Upper lobe of left lung (tissue), 4 donors: Measurements from ENCODE around the gene SLC16A1.

Experiments
- EP300 ChIP-seq, 4 donors: sonication (generic); formaldehyde crosslinking; IDR thresholded peaks; one replicate each; pipeline ENCODE4 v1.5.1; 2017; ENCODE audit warnings: antibody characterized with exemption in 4 of 4, control low read depth in 2 of 4
- TF ChIP-seq, protein P1 (sequence below), 6 experiments: fragments of 450-650 bp in 4 of 6; fragments of 200-600 bp in 2 of 6; sonication (generic) in 2 of 6; IDR thresholded peaks; one replicate each; pipeline ENCODE4 v1.5.1; 2016 to 2019; ENCODE audit warnings: antibody characterized with exemption in 6 of 6

DNA sequence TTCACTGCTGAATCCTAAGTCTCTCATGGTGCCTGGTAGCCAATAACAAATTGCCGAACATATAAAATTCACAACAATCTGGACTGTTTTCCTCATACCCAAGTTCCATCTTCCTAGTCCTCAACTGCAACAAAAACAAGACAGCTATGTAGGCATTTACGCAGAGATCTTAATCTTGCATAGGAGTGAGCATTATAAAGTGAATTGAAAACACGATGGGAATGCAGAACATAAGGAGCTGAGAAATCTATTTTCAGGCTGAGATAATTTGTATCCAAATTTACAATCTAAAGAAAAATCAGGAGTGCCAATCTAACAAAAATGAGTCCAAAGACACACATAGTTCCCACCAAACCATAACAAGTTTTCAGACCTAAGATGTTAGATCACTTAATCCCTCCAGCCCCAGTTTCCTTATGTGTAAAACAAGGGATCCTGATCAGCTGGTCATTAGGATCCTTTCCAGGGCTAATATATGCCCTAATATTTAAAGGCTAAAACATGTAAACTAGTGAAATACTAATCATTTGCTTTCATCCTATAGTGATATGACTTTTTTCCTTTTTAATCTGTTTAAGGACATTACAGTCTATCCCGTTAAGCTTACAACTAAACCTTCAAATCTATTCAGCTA, 1.9 kb downstream of the SLC16A1 start:
- TF ChIP-seq, protein P1, sequence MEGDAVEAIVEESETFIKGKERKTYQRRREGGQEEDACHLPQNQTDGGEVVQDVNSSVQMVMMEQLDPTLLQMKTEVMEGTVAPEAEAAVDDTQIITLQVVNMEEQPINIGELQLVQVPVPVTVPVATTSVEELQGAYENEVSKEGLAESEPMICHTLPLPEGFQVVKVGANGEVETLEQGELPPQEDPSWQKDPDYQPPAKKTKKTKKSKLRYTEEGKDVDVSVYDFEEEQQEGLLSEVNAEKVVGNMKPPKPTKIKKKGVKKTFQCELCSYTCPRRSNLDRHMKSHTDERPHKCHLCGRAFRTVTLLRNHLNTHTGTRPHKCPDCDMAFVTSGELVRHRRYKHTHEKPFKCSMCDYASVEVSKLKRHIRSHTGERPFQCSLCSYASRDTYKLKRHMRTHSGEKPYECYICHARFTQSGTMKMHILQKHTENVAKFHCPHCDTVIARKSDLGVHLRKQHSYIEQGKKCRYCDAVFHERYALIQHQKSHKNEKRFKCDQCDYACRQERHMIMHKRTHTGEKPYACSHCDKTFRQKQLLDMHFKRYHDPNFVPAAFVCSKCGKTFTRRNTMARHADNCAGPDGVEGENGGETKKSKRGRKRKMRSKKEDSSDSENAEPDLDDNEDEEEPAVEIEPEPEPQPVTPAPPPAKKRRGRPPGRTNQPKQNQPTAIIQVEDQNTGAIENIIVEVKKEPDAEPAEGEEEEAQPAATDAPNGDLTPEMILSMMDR (IDR thresholded peaks at IDR 0.05): no peak
- no peak for TF ChIP-seq EP300 (IDR thresholded peaks at IDR 0.05)
